ENCODE results near the gene RASA3.

The RASA3 gene

GRCh38 chr13:114013336-114013735 lies 119.1 kb downstream of the RASA3 start:
- Histone ChIP-seq H3K27me3 (replicated peaks) (no peaks in the 10 kb centered on the region), H3K27ac (no peak overlapping the region), H3K36me3 (replicated peaks) (peaks cover 77% of the 10 kb centered on the region), H3K4me3 (ENCODE audit: low read depth, low read length) (no peak overlapping the region)
- DNase-seq, result no peak
- in situ Hi-C loops (cut with HindIII; ENCODE audit: low pct_ligation_motif_present, low sequenced_read_pairs), result no loop called here
- no peak for TF ChIP-seq CTCF (IDR thresholded peaks at IDR 0.05; ENCODE audit: low read depth, low read length, missing control alignments)

- no peak for TF ChIP-seq CTCF (IDR thresholded peaks at IDR 0.05; ENCODE audit: low read depth, low read length, missing control alignments)
- in situ Hi-C loops (cut with HindIII; ENCODE audit: low pct_ligation_motif_present, low sequenced_read_pairs), result no loop called here
- Histone ChIP-seq H3K4me3 (ENCODE audit: low read depth, low read length) (no peak overlapping the region), H3K27me3 (replicated peaks) (no peaks in the 10 kb centered on the region), H3K27ac (no peak overlapping the region), H3K36me3 (replicated peaks) (peaks cover 73% of the 10 kb centered on the region)
- DNase-seq, result no peak
Measured at GRCh38 chr13:114012921-114013320, 119.5 kb downstream of the RASA3 start.

GRCh38 chr13:114012141-114012540 lies 120.3 kb downstream of the RASA3 start:
- H3K27ac ChIP-seq, result no peak overlapping the region
- TF ChIP-seq CTCF (IDR thresholded peaks at IDR 0.05; ENCODE audit: low read depth, low read length, missing control alignments), result no peak
- DNase-seq, result no peak
- H3K27me3 ChIP-seq (replicated peaks), result no peaks in the 10 kb centered on the region
- no peak overlapping the region for H3K4me3 ChIP-seq (ENCODE audit: low read depth, low read length)
- peaks cover 71% of the 10 kb centered on the region for H3K36me3 ChIP-seq (replicated peaks)
- in situ Hi-C loops (cut with HindIII; ENCODE audit: low pct_ligation_motif_present, low sequenced_read_pairs), result no loop called here

- Histone ChIP-seq H3K4me3 (ENCODE audit: low read depth, low read length) (no peak overlapping the region), H3K27me3 (replicated peaks) (no peaks in the 10 kb centered on the region), H3K36me3 (replicated peaks) (peaks cover 64% of the 10 kb centered on the region), H3K27ac (no peak overlapping the region)
- in situ Hi-C loops (cut with HindIII; ENCODE audit: low pct_ligation_motif_present, low sequenced_read_pairs), result no loop called here
- no peak for DNase-seq
- TF ChIP-seq CTCF (IDR thresholded peaks at IDR 0.05; ENCODE audit: low read depth, low read length, missing control alignments), result no peak
Measured at GRCh38 chr13:114011226-114011625, 121.2 kb downstream of the RASA3 start.

- in situ Hi-C loops (cut with HindIII; ENCODE audit: low pct_ligation_motif_present, low sequenced_read_pairs), result no loop called here
- peaks cover 57% of the 10 kb centered on the region for H3K36me3 ChIP-seq (replicated peaks)
- no peak overlapping the region for H3K27ac ChIP-seq
- DNase-seq, result no peak
- H3K4me3 ChIP-seq (ENCODE audit: low read depth, low read length), result no peak overlapping the region
- no peaks in the 10 kb centered on the region for H3K27me3 ChIP-seq (replicated peaks)
- TF ChIP-seq CTCF (IDR thresholded peaks at IDR 0.05; ENCODE audit: low read depth, low read length, missing control alignments), result no peak
Measured at GRCh38 chr13:114010401-114011101, 121.9 kb downstream of the RASA3 start.
